ENCODE results near the gene CABLES1.

Gene CABLES1

GRCh38 chr18:23169673-23170044 lies 34.4 kb downstream of the CABLES1 start:
- Histone ChIP-seq H3K4me3 (replicated peaks; ENCODE audit: insufficient read depth, low read length) (no peak overlapping the region), H3K27ac (replicated peaks) (no peak overlapping the region), H3K27me3 (ENCODE audit: insufficient read depth, poor library complexity, severe bottlenecking) (no peaks in the 10 kb centered on the region)
- no peak for DNase-seq (ENCODE audit: low read depth in 1 of 2, low spot score in 1 of 2)
- TF ChIP-seq REST (IDR thresholded peaks at IDR 0.05; ENCODE audit: insufficient replicate concordance, low read depth): no peak
- TF ChIP-seq, protein P1, sequence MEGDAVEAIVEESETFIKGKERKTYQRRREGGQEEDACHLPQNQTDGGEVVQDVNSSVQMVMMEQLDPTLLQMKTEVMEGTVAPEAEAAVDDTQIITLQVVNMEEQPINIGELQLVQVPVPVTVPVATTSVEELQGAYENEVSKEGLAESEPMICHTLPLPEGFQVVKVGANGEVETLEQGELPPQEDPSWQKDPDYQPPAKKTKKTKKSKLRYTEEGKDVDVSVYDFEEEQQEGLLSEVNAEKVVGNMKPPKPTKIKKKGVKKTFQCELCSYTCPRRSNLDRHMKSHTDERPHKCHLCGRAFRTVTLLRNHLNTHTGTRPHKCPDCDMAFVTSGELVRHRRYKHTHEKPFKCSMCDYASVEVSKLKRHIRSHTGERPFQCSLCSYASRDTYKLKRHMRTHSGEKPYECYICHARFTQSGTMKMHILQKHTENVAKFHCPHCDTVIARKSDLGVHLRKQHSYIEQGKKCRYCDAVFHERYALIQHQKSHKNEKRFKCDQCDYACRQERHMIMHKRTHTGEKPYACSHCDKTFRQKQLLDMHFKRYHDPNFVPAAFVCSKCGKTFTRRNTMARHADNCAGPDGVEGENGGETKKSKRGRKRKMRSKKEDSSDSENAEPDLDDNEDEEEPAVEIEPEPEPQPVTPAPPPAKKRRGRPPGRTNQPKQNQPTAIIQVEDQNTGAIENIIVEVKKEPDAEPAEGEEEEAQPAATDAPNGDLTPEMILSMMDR (IDR thresholded peaks at IDR 0.05; ENCODE audit: insufficient read depth, low read length): no peak
- TF ChIP-seq POLR2AphosphoS5 (IDR thresholded peaks at IDR 0.05; ENCODE audit: low read depth): no peak
- TF ChIP-seq GABPA (IDR thresholded peaks at IDR 0.05; ENCODE audit: low read depth): no peak
- TF ChIP-seq SPI1 (IDR thresholded peaks at IDR 0.05; ENCODE audit: borderline replicate concordance, low read depth): no peak

DNA sequence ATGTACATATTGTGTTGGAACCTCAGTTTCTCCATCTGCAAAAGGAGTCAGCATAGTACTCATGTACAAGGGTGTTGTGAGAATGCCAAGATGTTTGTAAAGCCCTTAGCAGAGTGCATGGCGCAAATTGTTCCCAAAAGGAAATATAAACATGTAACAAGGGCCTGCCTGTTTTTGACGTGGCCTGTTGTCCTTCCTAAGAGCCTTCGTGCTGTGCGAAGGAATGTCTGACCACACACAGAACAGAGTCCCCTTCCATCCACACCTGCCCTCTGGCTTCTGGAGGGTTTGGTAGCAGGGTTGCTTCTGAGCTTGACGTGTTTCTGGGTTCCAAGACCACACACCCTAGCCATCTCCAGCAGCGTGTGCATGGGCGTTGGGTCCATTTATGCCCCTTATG lies 34.9 kb downstream of the CABLES1 start:
- Histone ChIP-seq H3K4me3 (replicated peaks; ENCODE audit: insufficient read depth, low read length) (no peak overlapping the region), H3K27me3 (ENCODE audit: insufficient read depth, poor library complexity, severe bottlenecking) (no peaks in the 10 kb centered on the region), H3K27ac (replicated peaks) (no peak overlapping the region)
- no peak for DNase-seq (ENCODE audit: low read depth in 1 of 2, low spot score in 1 of 2)
- no peak for TF ChIP-seq GABPA (IDR thresholded peaks at IDR 0.05; ENCODE audit: low read depth)
- TF ChIP-seq REST (IDR thresholded peaks at IDR 0.05; ENCODE audit: insufficient replicate concordance, low read depth): no peak
- TF ChIP-seq, protein P1 (IDR thresholded peaks at IDR 0.05; ENCODE audit: insufficient read depth, low read length): no peak
- TF ChIP-seq SPI1 (IDR thresholded peaks at IDR 0.05; ENCODE audit: borderline replicate concordance, low read depth): no peak
- TF ChIP-seq POLR2AphosphoS5 (IDR thresholded peaks at IDR 0.05; ENCODE audit: low read depth): no peak

GRCh38 chr18:23171581-23172156 lies 36.4 kb downstream of the CABLES1 start:
- no peak for DNase-seq (ENCODE audit: low read depth in 1 of 2, low spot score in 1 of 2)
- TF ChIP-seq GABPA (IDR thresholded peaks at IDR 0.05; ENCODE audit: low read depth) (no peak), POLR2AphosphoS5 (IDR thresholded peaks at IDR 0.05; ENCODE audit: low read depth) (no peak), REST (IDR thresholded peaks at IDR 0.05; ENCODE audit: insufficient replicate concordance, low read depth) (no peak), SPI1 (IDR thresholded peaks at IDR 0.05; ENCODE audit: borderline replicate concordance, low read depth) (no peak)
- TF ChIP-seq, protein P1 (IDR thresholded peaks at IDR 0.05; ENCODE audit: insufficient read depth, low read length): no peak
- Histone ChIP-seq H3K4me3 (replicated peaks; ENCODE audit: insufficient read depth, low read length) (no peak overlapping the region), H3K27me3 (ENCODE audit: insufficient read depth, poor library complexity, severe bottlenecking) (no peaks in the 10 kb centered on the region), H3K27ac (replicated peaks) (no peak overlapping the region)

Measured in HL-60 (cell line).